ENCODE data around the gene TGM1.

DNA sequence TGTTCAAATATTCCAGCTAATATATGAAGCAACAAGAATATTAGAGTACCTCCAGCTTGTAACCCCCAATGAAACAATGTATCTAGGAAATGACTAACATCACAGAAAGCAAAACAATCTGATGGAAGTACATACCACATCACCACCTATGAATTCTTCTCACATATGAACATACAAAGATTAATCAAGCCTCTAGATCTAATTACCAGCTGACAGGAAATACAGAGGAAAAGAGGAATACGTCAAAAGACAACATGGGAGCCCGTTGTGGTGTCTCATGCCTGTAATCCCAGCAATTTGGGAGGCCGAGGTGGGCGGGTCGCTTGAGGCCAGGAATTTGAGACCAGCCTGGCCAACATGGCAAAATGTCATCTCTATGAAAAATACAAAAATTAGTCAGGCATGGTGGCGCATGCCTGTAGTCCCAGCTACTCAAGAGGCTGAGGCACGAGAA, 38.3 kb downstream of the TGM1 start:
- TF ChIP-seq, protein P1, sequence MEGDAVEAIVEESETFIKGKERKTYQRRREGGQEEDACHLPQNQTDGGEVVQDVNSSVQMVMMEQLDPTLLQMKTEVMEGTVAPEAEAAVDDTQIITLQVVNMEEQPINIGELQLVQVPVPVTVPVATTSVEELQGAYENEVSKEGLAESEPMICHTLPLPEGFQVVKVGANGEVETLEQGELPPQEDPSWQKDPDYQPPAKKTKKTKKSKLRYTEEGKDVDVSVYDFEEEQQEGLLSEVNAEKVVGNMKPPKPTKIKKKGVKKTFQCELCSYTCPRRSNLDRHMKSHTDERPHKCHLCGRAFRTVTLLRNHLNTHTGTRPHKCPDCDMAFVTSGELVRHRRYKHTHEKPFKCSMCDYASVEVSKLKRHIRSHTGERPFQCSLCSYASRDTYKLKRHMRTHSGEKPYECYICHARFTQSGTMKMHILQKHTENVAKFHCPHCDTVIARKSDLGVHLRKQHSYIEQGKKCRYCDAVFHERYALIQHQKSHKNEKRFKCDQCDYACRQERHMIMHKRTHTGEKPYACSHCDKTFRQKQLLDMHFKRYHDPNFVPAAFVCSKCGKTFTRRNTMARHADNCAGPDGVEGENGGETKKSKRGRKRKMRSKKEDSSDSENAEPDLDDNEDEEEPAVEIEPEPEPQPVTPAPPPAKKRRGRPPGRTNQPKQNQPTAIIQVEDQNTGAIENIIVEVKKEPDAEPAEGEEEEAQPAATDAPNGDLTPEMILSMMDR (IDR thresholded peaks at IDR 0.05) = no peak
- TF ChIP-seq POLR2AphosphoS5 (IDR thresholded peaks at IDR 0.05) (no peak), POLR2A (IDR thresholded peaks at IDR 0.05) (no peak), EP300 (IDR thresholded peaks at IDR 0.05) (no peak)

Measured in sigmoid colon (tissue), 4 donors.